ENCODE data around the gene EEF1E1.

Gene EEF1E1

DNA sequence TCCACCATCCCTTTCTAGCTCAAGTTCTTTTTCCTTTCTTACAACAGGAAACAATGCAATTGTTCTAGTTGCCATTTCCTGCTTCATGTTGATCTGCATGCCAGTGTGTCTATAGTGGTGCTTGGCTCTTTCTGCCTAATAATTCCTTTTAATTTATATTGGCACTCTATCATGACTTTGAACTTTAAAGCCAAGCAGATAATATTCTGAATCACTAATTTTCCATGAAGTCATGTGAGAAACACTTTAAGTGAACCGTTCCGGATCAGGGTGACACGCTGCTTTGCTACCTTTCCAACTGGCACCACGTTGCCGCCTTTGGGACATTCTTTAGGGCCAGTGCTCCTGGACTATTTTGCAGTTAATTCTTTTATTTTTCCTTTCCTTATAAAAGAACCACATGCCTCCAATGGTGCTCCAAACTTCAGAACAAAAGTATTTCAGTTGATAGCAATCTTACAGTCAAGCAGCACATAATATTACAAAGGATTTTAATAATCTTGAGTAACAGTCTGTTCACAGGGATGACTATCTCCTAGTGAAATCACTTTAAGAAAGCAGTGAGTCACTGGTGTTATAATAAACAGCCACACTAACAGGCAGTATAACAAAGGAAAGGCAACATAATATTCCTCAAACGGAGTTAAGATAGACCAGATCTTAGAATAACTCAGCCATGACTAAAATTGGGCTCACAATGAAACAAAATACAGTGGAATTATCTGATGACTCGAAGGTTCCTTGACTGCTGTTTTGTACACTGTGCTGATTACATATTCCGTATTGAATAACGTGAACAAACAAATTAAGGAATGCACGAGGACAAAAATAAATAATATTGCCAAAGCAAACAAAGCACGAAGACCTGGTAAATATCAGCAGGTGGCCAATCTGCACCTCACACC, 19.1 kb downstream of the EEF1E1 start (continued):
- TF ChIP-seq, protein P1, sequence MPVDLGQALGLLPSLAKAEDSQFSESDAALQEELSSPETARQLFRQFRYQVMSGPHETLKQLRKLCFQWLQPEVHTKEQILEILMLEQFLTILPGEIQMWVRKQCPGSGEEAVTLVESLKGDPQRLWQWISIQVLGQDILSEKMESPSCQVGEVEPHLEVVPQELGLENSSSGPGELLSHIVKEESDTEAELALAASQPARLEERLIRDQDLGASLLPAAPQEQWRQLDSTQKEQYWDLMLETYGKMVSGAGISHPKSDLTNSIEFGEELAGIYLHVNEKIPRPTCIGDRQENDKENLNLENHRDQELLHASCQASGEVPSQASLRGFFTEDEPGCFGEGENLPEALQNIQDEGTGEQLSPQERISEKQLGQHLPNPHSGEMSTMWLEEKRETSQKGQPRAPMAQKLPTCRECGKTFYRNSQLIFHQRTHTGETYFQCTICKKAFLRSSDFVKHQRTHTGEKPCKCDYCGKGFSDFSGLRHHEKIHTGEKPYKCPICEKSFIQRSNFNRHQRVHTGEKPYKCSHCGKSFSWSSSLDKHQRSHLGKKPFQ (tag by site-specific recombination; IDR thresholded peaks at IDR 0.05), result no peak
- TF ChIP-seq ZNF184 (tag by site-specific recombination; IDR thresholded peaks at IDR 0.05) (0 out of 2 replicates have a peak, but pooled peaks have one; percentile 10), ZSCAN30 (tag by site-specific recombination; IDR thresholded peaks at IDR 0.05) (peak; percentile 20; the same call in 1 of the 2 replicates), ZBTB17 (tag by site-specific recombination; IDR thresholded peaks at IDR 0.05) (peak; percentile 49; the same call in 1 of the 2 replicates), OVOL3 (tag by site-specific recombination; IDR thresholded peaks at IDR 0.05) (peak; percentile 74), ZNF843 (tag by site-specific recombination; IDR thresholded peaks at IDR 0.05) (0 out of 2 replicates have a peak, but pooled peaks have one; percentile 46), ZNF549 (tag by site-specific recombination; IDR thresholded peaks at IDR 0.05) (no peak), KLF8 (tag by site-specific recombination; IDR thresholded peaks at IDR 0.05) (peak; percentile 40; the same call in 1 of the 2 replicates), ZNF248 (tag by site-specific recombination; IDR thresholded peaks at IDR 0.05) (no peak)
- TF ChIP-seq, protein P2, sequence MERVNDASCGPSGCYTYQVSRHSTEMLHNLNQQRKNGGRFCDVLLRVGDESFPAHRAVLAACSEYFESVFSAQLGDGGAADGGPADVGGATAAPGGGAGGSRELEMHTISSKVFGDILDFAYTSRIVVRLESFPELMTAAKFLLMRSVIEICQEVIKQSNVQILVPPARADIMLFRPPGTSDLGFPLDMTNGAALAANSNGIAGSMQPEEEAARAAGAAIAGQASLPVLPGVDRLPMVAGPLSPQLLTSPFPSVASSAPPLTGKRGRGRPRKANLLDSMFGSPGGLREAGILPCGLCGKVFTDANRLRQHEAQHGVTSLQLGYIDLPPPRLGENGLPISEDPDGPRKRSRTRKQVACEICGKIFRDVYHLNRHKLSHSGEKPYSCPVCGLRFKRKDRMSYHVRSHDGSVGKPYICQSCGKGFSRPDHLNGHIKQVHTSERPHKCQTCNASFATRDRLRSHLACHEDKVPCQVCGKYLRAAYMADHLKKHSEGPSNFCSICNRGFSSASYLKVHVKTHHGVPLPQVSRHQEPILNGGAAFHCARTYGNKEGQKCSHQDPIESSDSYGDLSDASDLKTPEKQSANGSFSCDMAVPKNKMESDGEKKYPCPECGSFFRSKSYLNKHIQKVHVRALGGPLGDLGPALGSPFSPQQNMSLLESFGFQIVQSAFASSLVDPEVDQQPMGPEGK (tag by site-specific recombination; IDR thresholded peaks at IDR 0.05), result no peak
- TF ChIP-seq, protein P3, sequence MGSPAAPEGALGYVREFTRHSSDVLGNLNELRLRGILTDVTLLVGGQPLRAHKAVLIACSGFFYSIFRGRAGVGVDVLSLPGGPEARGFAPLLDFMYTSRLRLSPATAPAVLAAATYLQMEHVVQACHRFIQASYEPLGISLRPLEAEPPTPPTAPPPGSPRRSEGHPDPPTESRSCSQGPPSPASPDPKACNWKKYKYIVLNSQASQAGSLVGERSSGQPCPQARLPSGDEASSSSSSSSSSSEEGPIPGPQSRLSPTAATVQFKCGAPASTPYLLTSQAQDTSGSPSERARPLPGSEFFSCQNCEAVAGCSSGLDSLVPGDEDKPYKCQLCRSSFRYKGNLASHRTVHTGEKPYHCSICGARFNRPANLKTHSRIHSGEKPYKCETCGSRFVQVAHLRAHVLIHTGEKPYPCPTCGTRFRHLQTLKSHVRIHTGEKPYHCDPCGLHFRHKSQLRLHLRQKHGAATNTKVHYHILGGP (tag by site-specific recombination; IDR thresholded peaks at IDR 0.05), result peak; percentile 68

DNA sequence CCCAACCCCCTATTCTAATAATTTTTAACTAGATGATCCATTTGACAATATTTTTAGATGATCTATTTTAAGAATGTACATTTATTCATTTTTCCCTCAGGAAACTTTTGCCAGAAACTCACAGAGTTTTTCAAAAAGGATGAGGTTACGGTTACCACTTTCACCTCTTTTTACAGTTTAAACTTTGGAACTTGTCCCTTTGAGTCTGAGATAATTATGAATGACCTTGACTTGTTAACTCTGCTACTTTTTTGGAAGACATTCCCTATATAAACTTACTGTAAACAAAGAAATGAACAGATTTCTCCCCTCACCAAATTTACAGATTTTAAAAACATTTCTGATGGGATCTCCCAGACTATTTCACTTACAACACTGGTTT, 19.8 kb downstream of the EEF1E1 start:
- TF ChIP-seq, protein P4, sequence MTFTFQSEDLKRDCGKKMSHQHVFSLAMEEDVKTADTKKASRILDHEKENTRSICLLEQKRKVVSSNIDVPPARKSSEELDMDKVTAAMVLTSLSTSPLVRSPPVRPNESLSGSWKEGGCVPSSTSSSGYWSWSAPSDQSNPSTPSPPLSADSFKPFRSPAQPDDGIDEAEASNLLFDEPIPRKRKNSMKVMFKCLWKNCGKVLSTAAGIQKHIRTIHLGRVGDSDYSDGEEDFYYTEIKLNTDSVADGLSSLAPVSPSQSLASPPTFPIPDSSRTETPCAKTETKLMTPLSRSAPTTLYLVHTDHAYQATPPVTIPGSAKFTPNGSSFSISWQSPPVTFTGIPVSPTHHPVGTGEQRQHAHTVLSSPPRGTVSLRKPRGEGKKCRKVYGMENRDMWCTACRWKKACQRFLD (tag by site-specific recombination; IDR thresholded peaks at IDR 0.05), result no peak
- no peak for TF ChIP-seq GLI4 (tag by site-specific recombination; IDR thresholded peaks at IDR 0.05)
- TF ChIP-seq ZNF623 (tag by site-specific recombination; IDR thresholded peaks at IDR 0.05), result no peak
- no peak for TF ChIP-seq ZNF175 (tag by site-specific recombination; IDR thresholded peaks at IDR 0.05)
- no peak for TF ChIP-seq ZNF521 (tag by site-specific recombination; IDR thresholded peaks at IDR 0.05)
- no peak for TF ChIP-seq ZNF202 (tag by site-specific recombination; IDR thresholded peaks at IDR 0.05; ENCODE audit: borderline replicate concordance)
- TF ChIP-seq ZNF792 (tag by site-specific recombination; IDR thresholded peaks at IDR 0.05), result no peak
- TF ChIP-seq ZNF341 (tag by site-specific recombination; IDR thresholded peaks at IDR 0.05; ENCODE audit: low read depth), result no peak
- no peak for TF ChIP-seq ZEB2 (tag by site-specific recombination; IDR thresholded peaks at IDR 0.05)
- Histone ChIP-seq H3K4me1 (ENCODE audit: control insufficient read depth, insufficient read depth, low read length) (peaks cover 21% of the 10 kb centered on the region), H3K36me3 (ENCODE audit: control insufficient read depth in 2 of 2, insufficient read depth in 1 of 2, low read length in 2 of 2) (peaks cover 6 to 23% of the 10 kb centered on the region in 2 experiments), H3K9me3 (ENCODE audit: control insufficient read depth, insufficient read depth, low read depth, low read length) (no peaks in the 10 kb centered on the region), H3K4me3 (ENCODE audit: low read depth, low read length) (no peak overlapping the region), H3K27ac (ENCODE audit: extremely low read depth, low read depth, low read length) (no peak overlapping the region)
- CTCF ChIA-PET, result interaction anchor here (0.6 to 1.0 kb wide), 2 partner anchors 23 to 1324 kb away, joined by 3 read pairs; no protein-coding TSS in a partner anchor
- POLR2A ChIA-PET, result no interaction called here
